Right lobe of liver (tissue), 4 donors: ENCODE data around the gene ABHD2.

Source experiments
- POLR2A ChIP-seq: fragments of 450-650 bp; IDR thresholded peaks from one replicate; pipeline ENCODE4 v1.6.1; 2017; ENCODE audit warnings: antibody characterized with exemption, mild to moderate bottlenecking
- TF ChIP-seq, protein P1 (sequence below), 4 donors: fragments of 200-600 bp in 3 of 4; fragments of 450-650 bp in 1 of 4; IDR thresholded peaks; one replicate each; pipeline versions ENCODE4 v1.5.1 to v1.8.0; 2016 to 2022; ENCODE audit warnings: antibody characterized with exemption in 4 of 4, mild to moderate bottlenecking in 2 of 4
- donor health status: DM: no; HTN: no; CAD: no.
- donor health status: DM: no; HTN: no; CAD: no.
- donor health status: DM: no; HTN: yes; CAD: no.

DNA sequence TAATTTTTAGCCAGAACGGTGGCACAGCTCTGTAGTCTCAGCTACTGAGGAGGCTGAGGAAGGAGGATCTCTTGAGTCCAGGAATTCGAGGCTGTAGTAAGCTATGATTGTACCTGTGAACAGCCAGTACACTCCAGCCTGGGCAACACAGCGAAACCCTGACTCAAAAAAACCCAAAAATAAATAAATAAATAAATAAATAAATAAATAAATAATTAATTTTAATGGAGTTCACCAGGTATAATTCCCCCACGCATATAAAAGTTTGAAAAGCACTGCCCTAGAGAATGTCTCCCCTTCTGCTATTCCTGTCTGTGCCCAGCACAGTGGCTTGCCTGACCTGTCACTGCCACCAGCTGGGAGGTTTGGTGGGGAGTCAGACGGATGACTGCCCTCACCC is 137.3 kb downstream of the ABHD2 start:
- TF ChIP-seq, protein P1, sequence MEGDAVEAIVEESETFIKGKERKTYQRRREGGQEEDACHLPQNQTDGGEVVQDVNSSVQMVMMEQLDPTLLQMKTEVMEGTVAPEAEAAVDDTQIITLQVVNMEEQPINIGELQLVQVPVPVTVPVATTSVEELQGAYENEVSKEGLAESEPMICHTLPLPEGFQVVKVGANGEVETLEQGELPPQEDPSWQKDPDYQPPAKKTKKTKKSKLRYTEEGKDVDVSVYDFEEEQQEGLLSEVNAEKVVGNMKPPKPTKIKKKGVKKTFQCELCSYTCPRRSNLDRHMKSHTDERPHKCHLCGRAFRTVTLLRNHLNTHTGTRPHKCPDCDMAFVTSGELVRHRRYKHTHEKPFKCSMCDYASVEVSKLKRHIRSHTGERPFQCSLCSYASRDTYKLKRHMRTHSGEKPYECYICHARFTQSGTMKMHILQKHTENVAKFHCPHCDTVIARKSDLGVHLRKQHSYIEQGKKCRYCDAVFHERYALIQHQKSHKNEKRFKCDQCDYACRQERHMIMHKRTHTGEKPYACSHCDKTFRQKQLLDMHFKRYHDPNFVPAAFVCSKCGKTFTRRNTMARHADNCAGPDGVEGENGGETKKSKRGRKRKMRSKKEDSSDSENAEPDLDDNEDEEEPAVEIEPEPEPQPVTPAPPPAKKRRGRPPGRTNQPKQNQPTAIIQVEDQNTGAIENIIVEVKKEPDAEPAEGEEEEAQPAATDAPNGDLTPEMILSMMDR (IDR thresholded peaks at IDR 0.05), result no peak
- TF ChIP-seq POLR2A, result no peak
